HG03175 (cell line): ENCODE measurements around the gene FLOT1.
A peak's percentile ranks its signal among the peaks of the same experiment; 100 is the strongest.
"Not testable (repeated sequence)": the region's sequence is repeated elsewhere in the genome, so short reads cannot be mapped to it uniquely, and the experiment has no call there.

Experiments
- ATAC-seq: cut with Tn5 transposase; IDR thresholded peaks from one replicate; pipeline ENCODE4 v1.9.1; 2021; ENCODE audit warnings: mild to moderate bottlenecking, moderate library complexity; ENCODE audit not compliant: unreplicated experiment

The FLOT1 gene

GRCh38 chr6:30723843-30724741 lies 18.4 kb downstream of the FLOT1 start:
- not testable (repeated sequence) for ATAC-seq

DNA sequence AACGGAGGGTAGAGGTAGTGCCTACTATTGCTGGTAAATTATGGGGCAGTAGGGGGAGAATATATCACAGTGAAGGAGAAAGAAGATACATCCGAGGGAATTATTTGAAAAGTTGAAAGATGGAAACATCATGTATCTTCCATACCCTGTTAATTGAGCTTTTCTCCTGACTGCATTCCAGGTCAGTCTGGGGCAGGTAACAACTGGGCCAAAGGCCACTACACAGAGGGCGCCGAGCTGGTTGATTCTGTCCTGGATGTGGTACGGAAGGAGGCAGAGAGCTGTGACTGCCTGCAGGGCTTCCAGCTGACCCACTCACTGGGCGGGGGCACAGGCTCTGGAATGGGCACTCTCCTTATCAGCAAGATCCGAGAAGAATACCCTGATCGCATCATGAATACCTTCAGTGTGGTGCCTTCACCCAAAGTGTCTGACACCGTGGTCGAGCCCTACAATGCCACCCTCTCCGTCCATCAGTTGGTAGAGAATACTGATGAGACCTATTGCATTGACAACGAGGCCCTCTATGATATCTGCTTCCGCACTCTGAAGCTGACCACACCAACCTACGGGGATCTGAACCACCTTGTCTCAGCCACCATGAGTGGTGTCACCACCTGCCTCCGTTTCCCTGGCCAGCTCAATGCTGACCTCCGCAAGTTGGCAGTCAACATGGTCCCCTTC lies 19.2 kb downstream of the FLOT1 start:
- ATAC-seq = not testable (repeated sequence)

GRCh38 chr6:30722280-30723112 lies 20.0 kb downstream of the FLOT1 start:
- no peak for ATAC-seq

DNA sequence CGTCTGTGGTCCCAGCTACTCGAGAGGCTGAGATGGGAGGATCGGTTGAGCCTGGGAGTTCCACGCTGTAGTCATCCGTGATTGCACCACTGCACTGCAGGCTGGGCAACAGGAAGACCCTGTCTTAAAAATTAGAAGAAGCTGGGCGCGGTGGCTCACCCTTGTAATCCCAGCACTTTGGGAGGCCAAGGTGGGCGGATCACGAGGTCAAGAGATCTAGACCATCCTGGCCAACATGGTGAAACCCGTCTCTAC lies 20.5 kb downstream of the FLOT1 start:
- ATAC-seq = not testable (repeated sequence)

DNA sequence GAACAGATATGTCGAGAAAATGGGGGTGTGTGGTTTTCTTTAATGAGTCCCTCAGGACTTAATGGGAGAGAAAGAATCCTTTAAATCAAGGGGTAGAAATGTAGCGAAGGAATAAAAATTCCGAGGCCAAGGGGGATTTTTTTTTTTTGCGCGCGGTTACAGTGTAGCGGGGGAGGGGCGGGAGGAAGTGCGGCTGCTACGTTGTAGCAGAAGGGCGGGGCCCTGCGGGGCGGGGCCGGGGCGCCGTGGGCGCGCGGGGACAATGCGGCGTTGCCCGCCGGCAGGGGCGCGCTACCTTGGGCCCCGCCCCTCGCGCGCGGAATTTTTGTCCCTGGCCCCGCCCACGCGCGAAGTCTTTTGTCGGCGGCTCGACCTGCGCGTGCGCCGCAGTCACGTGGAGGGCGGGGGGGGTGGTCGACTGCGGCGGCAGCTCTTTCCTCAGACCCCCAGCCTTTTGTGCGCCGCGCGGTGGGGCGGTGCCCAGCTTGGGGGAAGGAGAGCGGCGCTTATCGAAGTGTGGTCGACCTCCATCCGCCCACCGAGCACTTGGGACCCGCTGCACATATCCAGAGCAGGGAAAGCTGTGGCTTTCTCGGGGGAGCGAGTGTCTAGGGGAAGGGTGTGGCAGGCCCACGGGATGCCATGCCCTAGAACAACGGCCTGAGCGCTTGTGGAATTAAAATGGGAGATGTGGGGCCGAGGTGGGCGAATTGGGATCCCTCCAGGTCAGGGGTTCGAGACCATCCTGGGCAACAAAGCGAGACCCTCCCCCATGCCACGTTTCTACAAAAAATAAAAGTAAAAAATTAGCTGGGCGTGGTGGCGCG lies 21.1 kb downstream of the FLOT1 start:
- peak; percentile 24 for ATAC-seq

DNA sequence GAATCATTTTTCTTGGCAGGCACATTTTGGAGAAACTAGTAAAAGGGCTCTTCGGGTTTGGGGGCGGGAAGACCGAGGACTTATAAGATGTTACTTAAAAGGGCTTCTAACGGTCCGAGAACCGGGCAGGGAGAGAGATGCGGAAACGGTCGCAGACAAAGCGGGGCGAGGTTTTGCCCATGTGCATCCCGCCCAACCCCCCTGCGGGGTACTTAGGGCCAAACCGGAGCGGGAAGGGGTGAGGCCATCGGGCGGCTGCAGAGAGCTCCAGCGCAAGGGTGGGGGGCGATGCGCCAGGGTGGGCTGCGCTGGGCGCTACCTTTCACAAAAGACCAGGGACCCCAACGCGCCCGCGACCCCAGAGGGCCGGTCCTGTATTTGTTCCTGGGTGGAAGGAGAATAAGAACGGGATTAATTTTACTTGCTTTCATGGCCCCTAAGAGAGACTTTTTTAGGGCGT lies 21.7 kb downstream of the FLOT1 start:
- ATAC-seq = no peak

DNA sequence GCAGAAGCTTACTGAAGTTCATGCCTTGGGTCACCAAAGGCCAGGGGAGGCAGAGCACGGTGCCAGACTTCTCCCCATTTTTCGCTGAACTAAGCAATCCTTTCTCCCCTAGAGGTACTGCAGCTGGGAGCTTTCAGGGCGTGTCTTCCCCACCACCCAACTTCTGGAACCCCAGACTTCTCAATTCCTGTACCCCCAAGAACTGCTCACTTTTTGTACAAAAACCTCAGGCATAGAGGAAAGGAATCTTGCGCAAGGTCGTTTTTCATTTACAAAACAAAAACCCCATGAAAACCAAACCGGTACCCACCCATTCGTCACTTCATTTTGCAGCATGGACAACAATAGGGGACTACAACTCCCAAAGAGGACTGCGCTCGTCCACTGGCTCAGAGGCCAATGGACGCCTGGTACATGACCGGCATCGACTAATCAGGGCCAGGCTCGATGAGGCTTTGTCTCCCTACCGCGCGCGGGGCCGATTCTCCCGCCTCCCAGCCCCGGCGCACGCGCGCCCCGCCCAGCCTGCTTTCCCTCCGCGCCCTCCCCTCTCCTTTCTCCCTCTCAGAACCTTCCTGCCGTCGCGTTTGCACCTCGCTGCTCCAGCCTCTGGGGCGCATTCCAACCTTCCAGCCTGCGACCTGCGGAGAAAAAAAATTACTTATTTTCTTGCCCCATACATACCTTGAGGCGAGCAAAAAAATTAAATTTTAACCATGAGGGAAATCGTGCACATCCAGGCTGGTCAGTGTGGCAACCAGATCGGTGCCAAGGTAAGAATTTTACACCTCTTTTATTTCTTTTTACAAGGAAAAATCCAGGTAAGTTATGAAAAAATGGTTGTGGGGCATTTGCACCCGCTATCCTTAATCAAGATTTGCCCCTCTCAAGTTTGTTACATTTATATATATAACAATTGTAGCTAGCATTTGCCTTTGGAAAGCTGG lies 22.4 kb downstream of the FLOT1 start, which contains the start of gene TUBB:
TSS of gene TUBB (plus strand) at position 562 of the 947 bp plus-strand sequence. CDS start at position 717, 155 bp downstream.
- ATAC-seq = peak; percentile 41

GRCh38 chr6:30719356-30719755 lies 23.1 kb downstream of the FLOT1 start:
- no peak for ATAC-seq

GRCh38 chr6:30717845-30718720 lies 24.4 kb downstream of the FLOT1 start:
- not testable (repeated sequence) for ATAC-seq

GRCh38 chr6:30717129-30717844 lies 25.2 kb downstream of the FLOT1 start, which contains the start of gene MDC1:
MDC1 (minus strand) TSS chr6:30717281; CDS start chr6:30715175, 2,106 bp downstream.
- peak; percentile 67 for ATAC-seq

- ATAC-seq = no peak
Observed at GRCh38 chr6:30716879-30717128, 25.7 kb downstream of the FLOT1 start.

- no peak for ATAC-seq
Observed at GRCh38 chr6:30714263-30714662, 28.2 kb downstream of the FLOT1 start.

- no peak for ATAC-seq
Observed at GRCh38 chr6:30712441-30712945, 30.0 kb downstream of the FLOT1 start.

- no peak for ATAC-seq
Observed at GRCh38 chr6:30711758-30712380, 30.6 kb downstream of the FLOT1 start.

DNA sequence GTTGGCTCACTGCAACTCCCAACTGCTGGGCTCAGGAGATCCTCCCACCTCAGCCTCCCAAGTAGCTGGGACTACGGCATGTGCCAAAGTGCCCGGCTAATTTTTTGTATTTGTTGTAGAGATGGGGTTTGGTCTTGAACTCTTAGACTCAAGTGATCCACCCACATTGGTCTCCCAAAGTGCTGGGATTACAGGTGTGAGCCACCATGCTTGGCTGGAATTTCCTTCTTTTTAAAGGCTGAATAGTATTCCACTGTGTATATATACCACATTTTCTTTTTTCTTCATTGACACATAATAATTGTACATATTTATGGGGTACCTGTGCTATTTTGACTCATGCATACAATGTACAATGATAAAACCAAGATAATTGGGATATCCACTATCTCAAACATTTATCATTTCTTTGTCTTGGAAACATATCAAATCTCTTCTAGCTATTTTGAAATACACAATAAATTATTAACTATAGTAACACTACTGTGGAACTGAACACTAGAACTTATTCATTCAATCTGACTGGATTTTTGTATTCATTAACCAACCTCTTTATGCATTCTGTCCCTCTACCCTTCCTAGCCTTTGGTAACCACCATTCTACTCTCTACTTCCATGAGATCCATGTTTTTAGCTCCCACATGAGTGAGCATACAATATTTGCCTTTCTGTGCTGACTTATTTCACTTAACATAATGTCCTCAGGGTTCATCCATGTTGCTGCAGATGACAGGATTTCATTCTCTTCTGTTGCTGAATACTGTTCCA lies 33.2 kb downstream of the FLOT1 start:
- no peak for ATAC-seq

DNA sequence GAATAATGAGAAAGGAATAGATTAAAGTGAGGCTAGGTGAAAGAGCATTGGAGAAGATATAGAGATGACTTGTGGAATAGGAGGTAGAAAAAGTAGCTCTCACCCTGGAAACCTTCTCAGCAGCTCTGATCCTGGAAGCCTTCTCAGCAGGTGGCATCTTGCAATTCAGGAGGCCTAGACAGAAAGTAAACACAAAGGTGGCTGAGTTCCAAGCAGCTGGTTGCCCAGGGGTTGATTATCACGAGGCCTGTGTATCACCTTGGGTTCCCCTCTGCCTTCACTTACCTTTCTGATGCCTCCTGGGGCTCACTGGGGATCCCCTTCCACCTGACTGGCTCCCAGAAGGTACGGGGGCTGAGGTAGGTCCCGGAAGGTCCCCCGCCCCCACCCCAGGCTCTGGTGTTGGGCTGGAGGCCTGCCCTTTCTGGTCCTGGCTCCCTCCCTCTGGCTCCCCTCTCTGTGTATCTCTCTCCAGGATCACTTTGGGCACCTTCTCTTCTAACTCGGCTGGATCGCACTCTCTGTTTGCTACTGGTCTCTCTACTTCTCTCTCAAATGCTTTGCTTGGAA lies 35.1 kb downstream of the FLOT1 start:
- no peak for ATAC-seq
